Testis (tissue), 2 donors: Measurements from ENCODE around the gene ARFRP1.

Source experiments
- POLR2A ChIP-seq: fragments of 450-650 bp; IDR thresholded peaks from one replicate; pipeline ENCODE4 v1.6.1; 2017; ENCODE audit warnings: antibody characterized with exemption, mild to moderate bottlenecking, moderate library complexity
- TF ChIP-seq, protein P1 (sequence below), 3 experiments: fragments of 450-650 bp in 2 of 3; fragments of 200-600 bp in 1 of 3; sonication (generic) in 1 of 3; IDR thresholded peaks; one replicate each; pipeline ENCODE4 v1.5.1; 2016 to 2019; ENCODE audit warnings: antibody characterized with exemption in 3 of 3, mild to moderate bottlenecking in 2 of 3, moderate library complexity in 1 of 3

DNA sequence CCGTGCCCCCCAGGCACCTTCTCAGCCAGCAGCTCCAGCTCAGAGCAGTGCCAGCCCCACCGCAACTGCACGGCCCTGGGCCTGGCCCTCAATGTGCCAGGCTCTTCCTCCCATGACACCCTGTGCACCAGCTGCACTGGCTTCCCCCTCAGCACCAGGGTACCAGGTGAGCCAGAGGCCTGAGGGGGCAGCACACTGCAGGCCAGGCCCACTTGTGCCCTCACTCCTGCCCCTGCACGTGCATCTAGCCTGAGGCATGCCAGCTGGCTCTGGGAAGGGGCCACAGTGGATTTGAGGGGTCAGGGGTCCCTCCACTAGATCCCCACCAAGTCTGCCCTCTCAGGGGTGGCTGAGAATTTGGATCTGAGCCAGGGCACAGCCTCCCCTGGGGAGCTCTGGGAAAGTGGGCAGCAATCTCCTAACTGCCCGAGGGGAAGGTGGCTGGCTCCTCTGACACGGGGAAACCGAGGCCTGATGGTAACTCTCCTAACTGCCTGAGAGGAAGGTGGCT is 10.4 kb downstream of the ARFRP1 start:
- no peak for TF ChIP-seq POLR2A
- TF ChIP-seq, protein P1, sequence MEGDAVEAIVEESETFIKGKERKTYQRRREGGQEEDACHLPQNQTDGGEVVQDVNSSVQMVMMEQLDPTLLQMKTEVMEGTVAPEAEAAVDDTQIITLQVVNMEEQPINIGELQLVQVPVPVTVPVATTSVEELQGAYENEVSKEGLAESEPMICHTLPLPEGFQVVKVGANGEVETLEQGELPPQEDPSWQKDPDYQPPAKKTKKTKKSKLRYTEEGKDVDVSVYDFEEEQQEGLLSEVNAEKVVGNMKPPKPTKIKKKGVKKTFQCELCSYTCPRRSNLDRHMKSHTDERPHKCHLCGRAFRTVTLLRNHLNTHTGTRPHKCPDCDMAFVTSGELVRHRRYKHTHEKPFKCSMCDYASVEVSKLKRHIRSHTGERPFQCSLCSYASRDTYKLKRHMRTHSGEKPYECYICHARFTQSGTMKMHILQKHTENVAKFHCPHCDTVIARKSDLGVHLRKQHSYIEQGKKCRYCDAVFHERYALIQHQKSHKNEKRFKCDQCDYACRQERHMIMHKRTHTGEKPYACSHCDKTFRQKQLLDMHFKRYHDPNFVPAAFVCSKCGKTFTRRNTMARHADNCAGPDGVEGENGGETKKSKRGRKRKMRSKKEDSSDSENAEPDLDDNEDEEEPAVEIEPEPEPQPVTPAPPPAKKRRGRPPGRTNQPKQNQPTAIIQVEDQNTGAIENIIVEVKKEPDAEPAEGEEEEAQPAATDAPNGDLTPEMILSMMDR (IDR thresholded peaks at IDR 0.05): no peak
